ENCODE data around the gene ZDHHC7. TPM values are rescaled to one million over a fixed set of nuclear protein-coding genes. Genes with fewer than 3 reads are reported as not detected.

The ZDHHC7 gene
- total RNA-seq, 1 experiment from 2014 or later: 39.1 TPM

DNA sequence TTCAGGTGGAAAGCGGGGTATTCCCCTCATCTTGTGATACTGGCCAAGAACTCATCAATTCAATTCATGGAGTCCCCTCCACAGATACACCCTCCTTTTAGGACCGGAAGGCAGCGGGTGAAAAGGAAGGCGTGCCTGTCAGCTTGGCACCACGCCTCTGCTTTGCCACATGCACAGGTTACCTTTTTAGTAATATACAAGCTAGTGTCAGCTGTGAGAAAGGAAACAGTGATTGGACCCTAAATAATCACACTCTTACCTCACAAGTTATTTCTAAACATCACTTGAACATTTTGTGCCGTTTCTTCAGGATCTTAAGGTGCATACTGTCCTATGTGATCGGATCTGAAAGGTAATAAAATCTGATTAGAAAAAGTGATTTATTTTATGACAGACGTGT lies 15.7 kb downstream of the ZDHHC7 start:
- Histone ChIP-seq H3K18ac (ENCODE audit: insufficient read length, low read depth, low read length) (no peak overlapping the region), H4K91ac (ENCODE audit: insufficient read length, low read depth, low read length) (no peak overlapping the region), H2BK12ac (ENCODE audit: insufficient read length, low read depth, low read length) (no peak overlapping the region), H4K20me1 (ENCODE audit: control insufficient read depth, insufficient read depth, insufficient read length) (peaks cover 4% of the 10 kb centered on the region), H4K8ac (replicated peaks; ENCODE audit: insufficient read length, low read depth, low read length) (no peak overlapping the region), H3K27me3 (ENCODE audit: insufficient read depth, low read length) (no peaks in the 10 kb centered on the region), H3K79me2 (ENCODE audit: insufficient read depth, low read length) (peaks cover 2% of the 10 kb centered on the region; the same call in 1 of the 2 replicates), H3K9ac (ENCODE audit: extremely low read depth, insufficient read length, low read length) (no peak overlapping the region), H3K23me2 (ENCODE audit: insufficient read length, low read depth, low read length, poor library complexity, severe bottlenecking) (no peaks in the 10 kb centered on the region), H2AK5ac (ENCODE audit: insufficient read length, low read length) (no peak overlapping the region), H3K4me2 (ENCODE audit: insufficient read depth, insufficient read length, low read length) (no peak overlapping the region), H3K27ac (ENCODE audit: insufficient read length, low read depth, low read length) (no peak overlapping the region), H2BK5ac (ENCODE audit: insufficient read length, low read length) (no peak overlapping the region), H3K4ac (ENCODE audit: low read depth, low read length) (no peak overlapping the region), H3K9me3 (ENCODE audit: control insufficient read depth, low read depth, low read length) (no peaks in the 10 kb centered on the region), H3K14ac (ENCODE audit: insufficient read depth, low read length) (no peak overlapping the region), H2BK120ac (ENCODE audit: low read depth, low read length, poor library complexity, severe bottlenecking) (no peak overlapping the region), H2BK15ac (ENCODE audit: low read depth, low read length) (no peak overlapping the region), H3K4me1 (ENCODE audit: insufficient read depth, low read length) (no peaks in the 10 kb centered on the region), H2AFZ (ENCODE audit: low read length) (no peak overlapping the region), H2BK20ac (ENCODE audit: low read depth, low read length, poor library complexity, severe bottlenecking) (no peak overlapping the region), H3T11ph (ENCODE audit: low read length) (no peak overlapping the region), H3K56ac (ENCODE audit: insufficient read length, low read depth, low read length) (no peak overlapping the region), H4K5ac (ENCODE audit: insufficient read length, low read depth, low read length) (no peak overlapping the region), H3K23ac (ENCODE audit: insufficient read length, low read depth, low read length) (no peak overlapping the region), H3K79me1 (ENCODE audit: insufficient read depth, low read depth, low read length, poor library complexity, severe bottlenecking) (peaks cover 12% of the 10 kb centered on the region)
- WGBS (ENCODE audit: extremely low coverage, insufficient read length, low lambda C conversion rate): no CpG with 5 or more reads among the region's 8 CpGs
- Mint-ChIP-seq H3K4me1 (peaks cover 0 to 4% of the 10 kb centered on the region in 2 experiments; a peak in 1 of 4 replicates), H3K27ac (peak overlapping the region in 1 of 3 experiments; percentile 49; a peak in 1 of 7 replicates), H3K4me3 (no peak overlapping the region), H3K9me3 (no peaks in the 10 kb centered on the region), H3K27me3 (ENCODE audit: low read depth) (no peaks in the 10 kb centered on the region), H3K36me3 (ENCODE audit: insufficient read depth in 1 of 3, low read depth in 3 of 3) (peaks cover 22 to 45% (median 43%) of the 10 kb centered on the region in 3 experiments; a peak in 6 of 7 replicates)
- TF ChIP-seq, protein P1, sequence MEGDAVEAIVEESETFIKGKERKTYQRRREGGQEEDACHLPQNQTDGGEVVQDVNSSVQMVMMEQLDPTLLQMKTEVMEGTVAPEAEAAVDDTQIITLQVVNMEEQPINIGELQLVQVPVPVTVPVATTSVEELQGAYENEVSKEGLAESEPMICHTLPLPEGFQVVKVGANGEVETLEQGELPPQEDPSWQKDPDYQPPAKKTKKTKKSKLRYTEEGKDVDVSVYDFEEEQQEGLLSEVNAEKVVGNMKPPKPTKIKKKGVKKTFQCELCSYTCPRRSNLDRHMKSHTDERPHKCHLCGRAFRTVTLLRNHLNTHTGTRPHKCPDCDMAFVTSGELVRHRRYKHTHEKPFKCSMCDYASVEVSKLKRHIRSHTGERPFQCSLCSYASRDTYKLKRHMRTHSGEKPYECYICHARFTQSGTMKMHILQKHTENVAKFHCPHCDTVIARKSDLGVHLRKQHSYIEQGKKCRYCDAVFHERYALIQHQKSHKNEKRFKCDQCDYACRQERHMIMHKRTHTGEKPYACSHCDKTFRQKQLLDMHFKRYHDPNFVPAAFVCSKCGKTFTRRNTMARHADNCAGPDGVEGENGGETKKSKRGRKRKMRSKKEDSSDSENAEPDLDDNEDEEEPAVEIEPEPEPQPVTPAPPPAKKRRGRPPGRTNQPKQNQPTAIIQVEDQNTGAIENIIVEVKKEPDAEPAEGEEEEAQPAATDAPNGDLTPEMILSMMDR (conservative IDR thresholded peaks at IDR 0.05): no peak
- no peak for DNase-seq

Data from H9 (cell line).